Stimulated activated naive CD8-positive, alpha-beta T cell treated with anti-CD3 and anti-CD28 coated beads, Interleukin-15, Interleukin-2, amounts not matched to agents 100 U/mL and 50 U/mL, for 24 hours (primary cell): ENCODE results near the gene HDAC9.
"Not testable (repeated sequence)": the region's sequence is repeated elsewhere in the genome, so short reads cannot be mapped to it uniquely, and the experiment has no call there.

Source experiments
- ATAC-seq: fragments of 150-1000 bp; cut with Tn5 transposase; one replicate; pipeline ENCODE4 v1.10.0; 2021
- DNase-seq: peaks from one replicate; pipeline ENCODE4 v3.0.0; 2021

The HDAC9 gene

GRCh38 chr7:18727115-18727870, 231.7 kb downstream of the HDAC9 start:
- ATAC-seq (no peak), DNase-seq (no peak)

GRCh38 chr7:18736012-18736411, 240.5 kb downstream of the HDAC9 start:
- not testable (repeated sequence) for DNase-seq, ATAC-seq

GRCh38 chr7:18740579-18740988, 245.0 kb downstream of the HDAC9 start:
- DNase-seq (no peak), ATAC-seq (peak; percentile 36)

GRCh38 chr7:18753972-18754610, 258.5 kb downstream of the HDAC9 start:
- DNase-seq = no peak
- no peak for ATAC-seq

GRCh38 chr7:18754766-18755165, 259.2 kb downstream of the HDAC9 start:
- no peak for DNase-seq
- ATAC-seq = no peak

- DNase-seq (no peak), ATAC-seq (no peak)
Measured at GRCh38 chr7:18755793-18756192, 260.2 kb downstream of the HDAC9 start.

GRCh38 chr7:18756378-18757050, 261.0 kb downstream of the HDAC9 start:
- ATAC-seq = no peak
- no peak for DNase-seq

GRCh38 chr7:18760046-18760445, 264.5 kb downstream of the HDAC9 start:
- ATAC-seq (no peak), DNase-seq (no peak)

- DNase-seq (no peak), ATAC-seq (no peak)
Measured at GRCh38 chr7:18760631-18761445, 265.3 kb downstream of the HDAC9 start.

- no peak for ATAC-seq
- no peak for DNase-seq
Measured at GRCh38 chr7:18762189-18762588, 266.6 kb downstream of the HDAC9 start.

GRCh38 chr7:18768256-18768655, 272.7 kb downstream of the HDAC9 start:
- no peak for DNase-seq
- no peak for ATAC-seq

- DNase-seq = no peak
- no peak for ATAC-seq
Measured at GRCh38 chr7:18770154-18770811, 274.7 kb downstream of the HDAC9 start.

GRCh38 chr7:18770822-18771221, 275.3 kb downstream of the HDAC9 start:
- no peak for DNase-seq
- no peak for ATAC-seq

- ATAC-seq = no peak
- no peak for DNase-seq
Measured at GRCh38 chr7:18771834-18772566, 276.5 kb downstream of the HDAC9 start.

- DNase-seq (no peak), ATAC-seq (no peak)
Measured at GRCh38 chr7:18772567-18772965, 277.0 kb downstream of the HDAC9 start.

GRCh38 chr7:18777314-18777713, 281.8 kb downstream of the HDAC9 start:
- no peak for DNase-seq
- no peak for ATAC-seq

GRCh38 chr7:18778594-18778993, 283.0 kb downstream of the HDAC9 start:
- DNase-seq (no peak), ATAC-seq (no peak)

GRCh38 chr7:18780266-18780665, 284.7 kb downstream of the HDAC9 start:
- DNase-seq (no peak), ATAC-seq (no peak)

- DNase-seq (no peak), ATAC-seq (no peak)
Measured at GRCh38 chr7:18780938-18781337, 285.4 kb downstream of the HDAC9 start.

- no peak for ATAC-seq
- no peak for DNase-seq
Measured at GRCh38 chr7:18786196-18786727, 290.7 kb downstream of the HDAC9 start.

- ATAC-seq (no peak), DNase-seq (no peak)
Measured at GRCh38 chr7:18786796-18787195, 291.2 kb downstream of the HDAC9 start.
